Right lobe of liver (tissue), 4 donors: ENCODE results near the gene FLNC.

Source experiments
- CTCF ChIP-seq, 4 donors: fragments of 200-600 bp in 3 of 4; fragments of 450-650 bp in 1 of 4; IDR thresholded peaks; one replicate each; pipeline versions ENCODE4 v1.5.1 to v1.8.0; 2016 to 2022; ENCODE audit warnings: antibody characterized with exemption in 4 of 4, mild to moderate bottlenecking in 2 of 4
- POLR2A ChIP-seq: fragments of 450-650 bp; IDR thresholded peaks from one replicate; pipeline ENCODE4 v1.6.1; 2017; ENCODE audit warnings: antibody characterized with exemption, mild to moderate bottlenecking
- donor health status: DM: no; HTN: no; CAD: no.
- donor health status: DM: no; HTN: no; CAD: no.
- donor health status: DM: no; HTN: yes; CAD: no.

GRCh38 chr7:128891110-128891941 lies 61.1 kb downstream of the FLNC start:
- peak in 1 of 4 donors; percentile 9 for TF ChIP-seq CTCF (IDR thresholded peaks at IDR 0.05)
- no peak for TF ChIP-seq POLR2A
